Tongue (tissue), 2 donors: ENCODE data around the gene KRT72. TPM values are rescaled to one million over a fixed set of nuclear protein-coding genes. Genes with fewer than 3 reads are reported as not detected.
A peak's percentile ranks its signal among the peaks of the same experiment; 100 is the strongest.
"Not testable (repeated sequence)": the region's sequence is repeated elsewhere in the genome, so short reads cannot be mapped to it uniquely, and the experiment has no call there.

ENCODE experiments used
- DNase-seq: peaks from one replicate; pipeline ENCODE4 v3.0.0-alpha.2; 2015
- total RNA-seq: library from RNA; depleted of rRNA; stranded (reverse); fragments of >200 nt; gene quantifications from one replicate; pipeline ENCODE4 v1.2.3, GENCODE V29; 2014

The KRT72 gene
- total RNA-seq, 1 donor from 2014 or later = 0.21 TPM

DNA sequence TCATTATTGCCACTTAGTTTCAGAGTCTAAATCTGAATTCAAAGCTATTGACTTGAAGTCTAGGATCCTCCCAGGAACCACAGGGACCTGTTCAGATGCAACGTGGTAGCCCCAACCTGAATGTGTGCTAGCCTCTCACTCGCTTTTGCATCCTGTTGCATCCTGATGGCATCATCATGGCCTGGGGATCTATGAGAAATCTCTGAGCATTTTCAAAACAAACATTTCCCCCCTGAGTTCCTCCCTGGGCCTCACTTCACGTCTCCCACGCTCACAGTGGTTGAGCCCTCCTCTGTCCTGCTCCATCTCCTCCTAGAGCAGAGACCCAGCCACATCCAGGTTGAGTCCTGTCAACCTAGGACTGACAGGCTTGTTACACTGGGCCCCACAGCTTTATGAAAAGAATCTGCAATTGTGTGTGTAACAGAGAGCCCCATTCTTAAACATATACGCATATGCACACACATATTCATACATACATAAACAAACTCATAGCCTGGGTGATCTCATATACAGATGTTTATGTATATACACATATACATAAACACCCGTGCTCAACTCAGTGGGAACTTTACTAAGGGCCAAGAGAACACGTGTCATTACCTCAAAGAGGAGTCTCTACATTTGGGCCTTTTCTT is 5.4 kb upstream of the KRT72 start:
- no peak for DNase-seq

GRCh38 chr12:52606096-52606495 is 4.8 kb upstream of the KRT72 start:
- DNase-seq = no peak

GRCh38 chr12:52605542-52605941 is 4.3 kb upstream of the KRT72 start:
- no peak for DNase-seq

DNA sequence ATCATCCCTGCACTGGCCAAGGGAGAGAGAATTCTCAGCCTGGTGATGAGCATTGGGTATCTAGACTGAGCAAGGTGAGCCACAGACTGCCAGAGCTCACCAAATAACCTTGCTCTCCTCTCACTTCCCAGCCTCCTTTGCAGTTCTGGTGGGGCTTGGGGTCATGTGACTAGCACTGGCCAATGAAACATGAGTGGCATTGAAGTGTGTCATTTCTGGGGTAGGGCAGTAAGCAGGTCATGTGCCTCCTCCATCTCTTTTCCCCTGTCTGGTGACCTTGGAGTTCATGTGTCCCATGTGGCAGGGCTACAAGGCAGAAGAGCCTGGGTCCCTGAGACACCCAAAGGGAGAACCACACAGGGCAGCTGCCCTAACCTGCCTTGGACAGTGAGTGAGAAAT is 3.6 kb upstream of the KRT72 start:
- no peak for DNase-seq

- DNase-seq = no peak
These were observed 2.1 kb upstream of the KRT72 start for GRCh38 chr12:52603314-52603713.

DNA sequence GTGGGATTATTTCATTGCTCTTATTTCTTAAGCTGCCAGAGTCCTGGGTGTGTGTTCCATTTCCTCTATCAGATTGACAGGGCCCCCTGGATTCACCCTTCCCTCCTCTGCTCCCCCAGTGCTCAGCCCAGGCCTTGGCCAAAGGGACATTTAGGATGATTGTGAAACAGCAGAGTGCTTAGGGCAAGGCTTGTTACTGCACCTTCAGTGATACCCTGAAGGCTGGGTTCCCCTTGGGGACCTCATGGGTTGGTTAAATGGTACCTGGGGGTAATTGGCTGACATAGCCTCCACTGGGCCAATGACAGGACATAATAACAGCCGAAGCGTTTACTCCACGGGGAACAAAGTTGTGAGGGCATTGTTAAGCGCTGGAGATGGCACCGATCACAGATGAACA is 1.3 kb upstream of the KRT72 start:
- no peak for DNase-seq

- DNase-seq = no peak
These were observed 408 bp upstream of the KRT72 start for GRCh38 chr12:52601671-52602070.

- DNase-seq = no peak
These were observed 788 bp downstream of the KRT72 start for GRCh38 chr12:52600475-52600874.

DNA sequence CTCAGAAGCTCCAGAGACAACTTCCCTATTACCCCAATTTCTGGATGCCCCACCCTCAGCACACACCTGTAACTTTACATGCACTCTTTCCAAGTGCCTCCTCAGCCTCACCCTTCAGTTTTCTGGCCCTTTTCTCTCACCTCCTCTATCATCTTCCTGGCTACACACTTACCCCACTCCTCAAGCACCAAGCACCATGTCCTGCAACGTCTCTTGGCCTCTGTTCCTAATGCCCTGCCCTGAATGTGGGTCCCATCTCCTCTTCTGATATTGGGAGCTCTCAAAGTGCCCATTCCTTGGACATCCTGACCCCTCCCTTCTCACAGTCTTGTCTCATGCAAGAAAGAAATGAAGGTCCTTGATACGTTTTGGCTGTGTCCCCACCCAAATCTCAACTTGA is 1.2 kb downstream of the KRT72 start:
- DNase-seq = no peak

DNA sequence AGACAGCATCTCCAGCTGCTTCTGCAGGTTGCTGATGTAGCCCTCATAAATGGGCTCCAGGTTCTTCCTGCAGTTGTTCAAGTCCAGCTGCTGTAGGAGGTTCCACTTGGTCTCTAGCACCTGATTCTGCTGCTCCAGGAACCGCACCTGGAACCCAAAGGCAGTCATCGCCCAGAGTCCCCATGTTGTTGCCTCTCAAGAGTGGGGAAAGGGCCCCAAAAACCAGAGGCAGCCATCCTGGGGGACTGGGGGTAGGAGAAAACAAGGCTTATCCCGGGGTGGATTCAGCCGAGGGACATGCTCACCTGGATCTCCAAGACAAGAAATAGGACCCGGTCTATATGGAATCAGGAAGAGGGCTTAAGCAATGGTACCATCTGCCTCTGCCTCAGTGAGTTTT is 2.3 kb downstream of the KRT72 start:
- no peak for DNase-seq

DNA sequence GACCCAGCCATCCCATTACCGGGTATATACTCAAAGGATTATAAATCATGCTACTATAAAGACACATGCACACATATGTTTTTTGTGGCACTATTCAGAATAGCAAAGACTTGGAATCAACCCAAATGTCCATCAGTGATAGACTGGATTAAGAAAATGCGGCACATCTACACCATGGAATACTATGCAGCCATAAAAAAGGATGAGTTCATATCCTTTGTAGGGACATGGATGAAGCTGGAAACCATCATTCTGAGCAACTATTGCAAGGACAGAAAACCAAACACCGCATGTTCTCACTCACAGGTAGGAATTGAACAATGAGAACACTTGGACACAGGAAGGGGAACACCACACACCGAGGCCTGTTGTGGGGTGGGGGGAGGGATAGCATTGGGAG is 7.0 kb downstream of the KRT72 start:
- not testable (repeated sequence) for DNase-seq

- DNase-seq = no peak
These were observed 9.7 kb downstream of the KRT72 start for GRCh38 chr12:52591521-52591920.

DNA sequence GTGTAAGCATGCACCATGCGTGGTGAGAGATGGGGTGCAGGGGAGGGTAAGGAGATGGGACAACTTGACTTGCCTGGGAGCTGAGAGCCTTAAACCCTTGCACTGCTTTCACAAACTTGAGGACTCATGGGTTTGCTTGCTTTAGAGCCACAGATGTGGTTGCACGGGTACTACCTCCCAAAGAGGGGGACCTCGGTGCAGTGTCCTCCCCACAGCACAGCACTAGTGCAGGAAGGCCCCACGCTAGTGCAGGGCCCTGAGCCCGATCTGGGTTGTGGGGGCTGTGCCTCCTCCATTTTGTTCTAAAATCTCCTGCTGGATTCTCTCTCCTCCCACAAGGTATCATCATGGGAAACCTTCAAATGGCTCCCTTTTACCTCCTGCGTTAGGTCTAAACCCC is 11.2 kb downstream of the KRT72 start:
- DNase-seq = no peak

GRCh38 chr12:52587563-52587962 is 13.7 kb downstream of the KRT72 start:
- DNase-seq = no peak

- DNase-seq = peak; percentile 91
These were observed 15.3 kb downstream of the KRT72 start for GRCh38 chr12:52585946-52586345.

GRCh38 chr12:52585066-52585465 is 16.2 kb downstream of the KRT72 start:
- DNase-seq = no peak

GRCh38 chr12:52584156-52584682 is 17.0 kb downstream of the KRT72 start:
- no peak for DNase-seq

GRCh38 chr12:52582971-52583456 is 18.2 kb downstream of the KRT72 start:
- DNase-seq = peak; percentile 82

DNA sequence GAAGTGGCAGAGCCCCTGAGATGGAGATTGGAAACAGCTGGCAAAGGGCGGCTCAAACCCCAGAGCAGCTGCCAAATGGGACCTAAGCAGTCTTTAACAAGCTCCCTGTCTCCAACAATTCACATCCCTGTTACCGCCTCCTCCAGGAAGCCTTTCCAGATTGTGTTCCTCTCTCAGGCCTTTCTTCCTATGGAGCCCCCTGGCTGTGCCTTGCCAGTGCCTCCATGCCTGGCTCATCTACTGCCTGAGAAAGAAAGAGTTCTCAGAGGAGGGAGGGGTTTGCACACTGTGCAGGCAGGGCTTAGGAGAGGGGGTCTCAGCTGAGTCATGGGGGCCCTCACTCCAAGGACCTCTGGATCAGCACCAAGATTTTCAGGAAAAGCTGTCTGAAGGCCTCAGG is 18.8 kb downstream of the KRT72 start:
- DNase-seq = no peak

GRCh38 chr12:52581481-52581880 is 19.8 kb downstream of the KRT72 start:
- DNase-seq = no peak

GRCh38 chr12:52581066-52581465 is 20.2 kb downstream of the KRT72 start:
- DNase-seq = no peak

DNA sequence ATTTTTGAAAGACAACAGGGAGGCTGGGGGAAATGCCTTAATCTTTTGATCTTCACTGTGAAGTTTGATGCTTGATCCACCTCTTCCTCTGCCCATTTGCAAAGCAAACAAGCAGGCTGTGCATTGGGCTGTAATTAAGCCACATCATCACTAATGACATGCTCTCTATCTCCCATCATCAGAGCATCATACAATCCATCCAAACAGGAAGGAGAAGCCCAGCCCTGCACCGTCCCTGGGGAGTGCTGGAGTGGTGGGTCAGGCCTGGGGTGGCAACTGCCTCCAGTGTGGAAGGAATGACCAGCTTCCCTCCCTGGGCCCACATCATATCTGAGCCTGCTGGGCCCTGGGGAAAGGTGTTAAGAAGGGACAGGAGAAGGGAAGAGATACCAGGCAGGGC is 20.8 kb downstream of the KRT72 start:
- DNase-seq = no peak

DNA sequence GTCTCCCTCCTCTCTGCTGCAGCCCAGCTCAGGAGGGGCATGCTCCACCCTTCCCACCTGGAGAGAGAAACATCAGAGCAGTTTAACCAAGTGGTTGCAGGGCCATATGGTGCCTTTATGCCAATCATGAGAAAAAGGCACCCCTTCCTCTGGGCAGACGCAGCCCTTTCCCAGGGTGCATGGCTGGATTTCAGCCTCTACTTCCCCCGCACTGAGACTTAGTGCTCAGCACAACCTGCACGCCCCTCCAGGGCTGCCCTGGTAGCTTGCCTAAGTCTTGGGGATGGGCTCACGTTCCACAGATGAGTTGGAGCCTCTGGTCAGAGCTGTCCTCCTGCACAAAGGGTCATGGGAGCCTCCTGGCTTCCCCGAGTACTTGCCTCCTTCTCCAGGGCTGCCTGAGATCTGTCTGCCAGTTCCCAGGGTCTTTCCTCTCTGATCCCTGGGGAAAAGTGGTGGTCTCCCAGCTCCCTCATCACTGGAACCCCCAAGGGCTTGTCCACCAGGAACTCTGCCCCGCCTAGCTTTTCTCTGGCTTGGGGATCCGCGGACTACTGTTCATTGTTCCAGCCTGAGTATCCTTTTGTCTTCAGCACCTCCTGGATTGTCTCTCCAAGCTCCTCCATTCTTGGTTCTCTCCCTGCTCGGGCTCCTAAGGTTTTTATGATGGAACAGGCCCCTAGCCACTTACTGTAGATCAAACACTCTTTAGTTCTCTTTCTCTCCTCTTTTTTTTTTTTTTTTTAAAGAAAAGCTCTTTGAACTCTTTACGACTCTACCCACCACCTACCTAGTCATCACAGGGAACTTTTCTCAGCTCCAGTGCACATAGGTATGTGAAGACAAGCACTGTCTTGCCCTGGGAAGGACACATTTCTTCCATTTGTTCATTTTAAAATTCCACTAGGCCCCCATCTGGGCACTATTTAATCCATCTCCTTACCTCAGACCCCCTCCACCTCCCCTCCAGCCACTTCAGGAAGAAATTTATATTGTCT is 21.5 kb downstream of the KRT72 start:
- peak; percentile 45 for DNase-seq
